B cell (primary cell): ENCODE data around the gene SLC43A2. TPM values are rescaled to one million over a fixed set of nuclear protein-coding genes. Genes with fewer than 3 reads are reported as not detected.

Experiments
- ATAC-seq: fragments of 200-7000 bp; cut with Tn5 transposase; one replicate; pipeline ENCODE4 v1.10.0; 2021; ENCODE audit warnings: low read depth, mild to moderate bottlenecking, moderate number of reproducible peaks, moderate library complexity
- CTCF ChIA-PET: fragments of 350-600 bp; sonication (Branson Sonifier 250); formaldehyde crosslinking; loops from one replicate; lab custom pipeline; 2021; ENCODE audit warnings: antibody characterized with exemption, inconsistent platforms; lab: Charles Lee
- POLR2A ChIA-PET: fragments of 350-600 bp; sonication (Branson Sonifier 250); formaldehyde crosslinking; loops from one replicate; lab custom pipeline; 2021; ENCODE audit warnings: antibody characterized with exemption; lab: Charles Lee
- DNase-seq: peaks from one replicate; pipeline ENCODE4 v3.0.0; 2013
- H2AFZ ChIP-seq: 2 replicates; pipeline ENCODE4 v1.6.1; 2012; ENCODE audit warnings: mild to moderate bottlenecking, low read depth, low read length; ENCODE audit not compliant: insufficient read depth, poor library complexity, severe bottlenecking
- H3K27ac ChIP-seq, 2 donors: 1 replicate in 1 of 2; 2 replicates in 1 of 2; pipeline ENCODE4 v1.5.1; 2012 to 2013; ENCODE audit warnings: low read length in 2 of 2, mild to moderate bottlenecking in 2 of 2, moderate library complexity in 1 of 2
- H3K27me3 ChIP-seq, 4 experiments: fragments of 200-600 bp in 1 of 4; sonication (generic) in 1 of 4; replicated peaks in 1 of 4; 1 replicate in 2 of 4; 2 replicates in 2 of 4; pipeline versions ENCODE4 v1.6.1 to v1.7.0; 2013 to 2016; ENCODE audit warnings: low read length in 3 of 4, mild to moderate bottlenecking in 2 of 4, mixed read lengths in 1 of 4, moderate library complexity in 1 of 4; ENCODE audit not compliant: insufficient read depth in 4 of 4, control insufficient read depth in 3 of 4; ENCODE audit errors: control extremely low read depth in 1 of 4
- H3K36me3 ChIP-seq, 2 experiments: replicated peaks in 1 of 2; 1 replicate in 1 of 2; 2 replicates in 1 of 2; pipeline versions ENCODE4 v1.6.1 to v1.7.1; 2013; ENCODE audit warnings: low read length in 1 of 2; ENCODE audit not compliant: insufficient read depth in 2 of 2, control insufficient read depth in 1 of 2; ENCODE audit errors: control extremely low read depth in 1 of 2, extremely low read depth in 1 of 2
- H3K4me1 ChIP-seq, 2 donors: fragments of 200-600 bp in 1 of 2; sonication (generic) in 1 of 2; 1 replicate in 1 of 2; 2 replicates in 1 of 2; pipeline versions ENCODE4 v1.5.1 to v1.6.1; 2013 to 2017; ENCODE audit warnings: low read length in 2 of 2; ENCODE audit not compliant: control insufficient read depth in 2 of 2, insufficient read depth in 2 of 2
- H3K4me2 ChIP-seq: replicated peaks from 2 replicates; pipeline ENCODE3; 2012; ENCODE audit warnings: mild to moderate bottlenecking, low read depth, low read length; ENCODE audit not compliant: poor library complexity, severe bottlenecking
- H3K4me3 ChIP-seq, 5 experiments: fragments of 200-600 bp in 1 of 5; sonication (generic) in 1 of 5; 1 replicate in 3 of 5; 2 replicates in 2 of 5; pipeline versions ENCODE4 v1.5.1 to v1.7.0; 2011 to 2016; ENCODE audit warnings: low read length in 4 of 5, mild to moderate bottlenecking in 4 of 5, low read depth in 2 of 5, control low read depth in 1 of 5, moderate library complexity in 1 of 5; ENCODE audit not compliant: insufficient read depth in 1 of 5; ENCODE audit errors: control extremely low read depth in 1 of 5, extremely low read depth in 1 of 5
- H3K79me2 ChIP-seq: fragments of 200-600 bp; sonication (generic); one replicate; pipeline ENCODE4 v1.6.0; 2016; ENCODE audit warnings: low read length; ENCODE audit not compliant: control insufficient read depth, insufficient read depth
- H3K9ac ChIP-seq: fragments of 200-600 bp; sonication (generic); 2 replicates; pipeline ENCODE4 v1.6.1; 2017; ENCODE audit warnings: mild to moderate bottlenecking, low read length, moderate library complexity
- H3K9me3 ChIP-seq, 3 donors: one replicate each; pipeline versions ENCODE4 v1.6.1 to v1.7.1; 2013; ENCODE audit warnings: low read length in 2 of 3; ENCODE audit not compliant: control insufficient read depth in 2 of 3, insufficient read depth in 1 of 3; ENCODE audit errors: control extremely low read depth in 1 of 3
- H4K20me1 ChIP-seq: 2 replicates; pipeline ENCODE4 v1.6.0; 2012; ENCODE audit warnings: mild to moderate bottlenecking, low read length; ENCODE audit not compliant: insufficient read depth, control insufficient read depth, poor library complexity, severe bottlenecking
- H3K27ac Mint-ChIP-seq: one replicate; pipeline ENCODE4 v1.8.0; 2021; ENCODE audit warnings: mixed read lengths
- H3K27me3 Mint-ChIP-seq: one replicate; pipeline ENCODE4 v1.8.0; 2021; ENCODE audit warnings: mixed read lengths
- H3K4me1 Mint-ChIP-seq: one replicate; pipeline ENCODE4 v1.8.0; 2021; ENCODE audit warnings: mixed read lengths
- H3K4me3 Mint-ChIP-seq: one replicate; pipeline ENCODE4 v1.8.0; 2021; ENCODE audit warnings: mixed read lengths
- H3K9me3 Mint-ChIP-seq: one replicate; pipeline ENCODE4 v1.8.0; 2022; ENCODE audit warnings: mixed read lengths; ENCODE audit not compliant: insufficient read depth
- CTCF ChIP-seq: fragments of 200-600 bp; IDR thresholded peaks from one replicate; pipeline ENCODE4 v1.8.0; 2022; ENCODE audit warnings: antibody characterized with exemption, mild to moderate bottlenecking
- EZH2 ChIP-seq: IDR thresholded peaks from 2 replicates; pipeline ENCODE4 v1.6.1; 2012; ENCODE audit warnings: borderline replicate concordance, low read depth, mild to moderate bottlenecking, moderate library complexity, low read length; ENCODE audit not compliant: insufficient read depth, poor library complexity, severe bottlenecking
- WGBS: methylation state at CpG from one replicate; pipeline ENCODE4 v1.1.5; 2013; ENCODE audit warnings: missing lambda C conversion rate; ENCODE audit not compliant: insufficient coverage; 5-methylcytosine and 5-hydroxymethylcytosine counted together
- intact Hi-C: fragments of 100-400 bp; cut with micrococcal nuclease; formaldehyde crosslinking; loops from one replicate; pipeline ENCODE4 v1.10.0; 2022
- polyA plus RNA-seq: library from polyadenylated mRNA; depleted of rRNA; stranded (reverse); fragments of >200 nt; gene quantifications from 2 replicates; pipeline ENCODE4 v1.2.3, GENCODE V29; 2012
- total RNA-seq, 2 donors: library from RNA; stranded (reverse); fragments of 120-200 nt in 1 of 2; gene quantifications; 1 replicate in 1 of 2; 2 replicates in 1 of 2; pipeline versions ENCODE4 v1.2.3 to v1.2.4, GENCODE V29; 2013 to 2022

The SLC43A2 gene
- total and polyA plus RNA-seq, 2 donors (not counting 1 experiment from before 2014, with no cell fraction given): 26.2 to 204 TPM

GRCh38 chr17:1640329-1641064, 11.9 kb upstream of the SLC43A2 start:
- H3K27me3 ChIP-seq: peaks cover 0 to 3% (median 0%) of the 10 kb centered on the region in 4 experiments
- DNase-seq: no peak
- no peak overlapping the region for H3K4me2 ChIP-seq
- no peaks in the 10 kb centered on the region for H3K79me2 ChIP-seq
- 91% methylated on average over 15 of the region's 23 CpGs for WGBS
- ATAC-seq: no peak
- no peaks in the 10 kb centered on the region for H3K9me3 Mint-ChIP-seq
- TF ChIP-seq CTCF (no peak), EZH2 (no peak)
- intact Hi-C loops: no loop called here
- H3K9ac ChIP-seq: no peak overlapping the region
- H3K4me3 ChIP-seq: no peak overlapping the region
- no peaks in the 10 kb centered on the region for H3K36me3 ChIP-seq
- H3K27ac ChIP-seq: no peak overlapping the region
- H3K9me3 ChIP-seq: peaks cover 0 to 5% (median 0%) of the 10 kb centered on the region in 3 donors
- H4K20me1 ChIP-seq: no peaks in the 10 kb centered on the region
- no peak overlapping the region for H3K4me3 Mint-ChIP-seq
- H3K27ac Mint-ChIP-seq: peak overlapping the region; percentile 27
- no peak overlapping the region for H2AFZ ChIP-seq
- no peaks in the 10 kb centered on the region for H3K27me3 Mint-ChIP-seq
- peaks cover 18 to 19% of the 10 kb centered on the region in 2 donors for H3K4me1 ChIP-seq
- CTCF ChIA-PET: interaction anchor here (2.2 to 3.1 kb wide), 2 partner anchors 10 to 66 kb away, joined by 8 to 16 read pairs; partner anchors contain the start of gene SLC43A2
- H3K4me1 Mint-ChIP-seq: peaks cover 17% of the 10 kb centered on the region
- POLR2A ChIA-PET: interaction anchor here (1.1 to 3.7 kb wide), 2 partner anchors 9 to 11 kb away, joined by 3 to 14 read pairs; partner anchors contain the start of genes RILP and SLC43A2
